ENCODE measurements around the gene FNBP1.

The FNBP1 gene

DNA sequence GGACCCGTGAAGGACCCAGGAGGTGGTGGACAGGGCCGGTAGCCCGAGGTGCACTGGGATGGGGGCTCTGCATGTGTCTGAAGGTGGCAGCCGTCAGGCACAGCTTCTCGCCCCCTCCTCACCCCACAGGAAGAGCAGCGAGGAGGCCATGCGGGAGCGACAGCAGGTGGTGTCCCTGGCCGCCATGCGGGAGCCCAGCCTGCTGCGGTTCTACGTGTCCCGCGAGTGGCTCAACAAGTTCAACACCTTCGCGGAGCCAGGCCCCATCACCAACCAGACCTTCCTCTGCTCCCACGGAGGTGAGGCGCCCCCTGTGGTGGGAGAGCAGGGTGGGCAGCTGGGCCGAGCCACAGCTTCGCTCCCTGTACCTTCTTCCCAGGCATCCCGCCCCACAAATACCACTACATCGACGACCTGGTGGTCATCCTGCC is 167.8 kb downstream of the FNBP1 start:
- H3K4me3 ChIP-seq (replicated peaks; ENCODE audit: low read depth, low read length): no peak overlapping the region
- no peak for DNase-seq (ENCODE audit: low read depth)
- TF ChIP-seq, protein P1, sequence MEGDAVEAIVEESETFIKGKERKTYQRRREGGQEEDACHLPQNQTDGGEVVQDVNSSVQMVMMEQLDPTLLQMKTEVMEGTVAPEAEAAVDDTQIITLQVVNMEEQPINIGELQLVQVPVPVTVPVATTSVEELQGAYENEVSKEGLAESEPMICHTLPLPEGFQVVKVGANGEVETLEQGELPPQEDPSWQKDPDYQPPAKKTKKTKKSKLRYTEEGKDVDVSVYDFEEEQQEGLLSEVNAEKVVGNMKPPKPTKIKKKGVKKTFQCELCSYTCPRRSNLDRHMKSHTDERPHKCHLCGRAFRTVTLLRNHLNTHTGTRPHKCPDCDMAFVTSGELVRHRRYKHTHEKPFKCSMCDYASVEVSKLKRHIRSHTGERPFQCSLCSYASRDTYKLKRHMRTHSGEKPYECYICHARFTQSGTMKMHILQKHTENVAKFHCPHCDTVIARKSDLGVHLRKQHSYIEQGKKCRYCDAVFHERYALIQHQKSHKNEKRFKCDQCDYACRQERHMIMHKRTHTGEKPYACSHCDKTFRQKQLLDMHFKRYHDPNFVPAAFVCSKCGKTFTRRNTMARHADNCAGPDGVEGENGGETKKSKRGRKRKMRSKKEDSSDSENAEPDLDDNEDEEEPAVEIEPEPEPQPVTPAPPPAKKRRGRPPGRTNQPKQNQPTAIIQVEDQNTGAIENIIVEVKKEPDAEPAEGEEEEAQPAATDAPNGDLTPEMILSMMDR (IDR thresholded peaks at IDR 0.05; ENCODE audit: low read length, missing control alignments): peak; percentile 11

DNA sequence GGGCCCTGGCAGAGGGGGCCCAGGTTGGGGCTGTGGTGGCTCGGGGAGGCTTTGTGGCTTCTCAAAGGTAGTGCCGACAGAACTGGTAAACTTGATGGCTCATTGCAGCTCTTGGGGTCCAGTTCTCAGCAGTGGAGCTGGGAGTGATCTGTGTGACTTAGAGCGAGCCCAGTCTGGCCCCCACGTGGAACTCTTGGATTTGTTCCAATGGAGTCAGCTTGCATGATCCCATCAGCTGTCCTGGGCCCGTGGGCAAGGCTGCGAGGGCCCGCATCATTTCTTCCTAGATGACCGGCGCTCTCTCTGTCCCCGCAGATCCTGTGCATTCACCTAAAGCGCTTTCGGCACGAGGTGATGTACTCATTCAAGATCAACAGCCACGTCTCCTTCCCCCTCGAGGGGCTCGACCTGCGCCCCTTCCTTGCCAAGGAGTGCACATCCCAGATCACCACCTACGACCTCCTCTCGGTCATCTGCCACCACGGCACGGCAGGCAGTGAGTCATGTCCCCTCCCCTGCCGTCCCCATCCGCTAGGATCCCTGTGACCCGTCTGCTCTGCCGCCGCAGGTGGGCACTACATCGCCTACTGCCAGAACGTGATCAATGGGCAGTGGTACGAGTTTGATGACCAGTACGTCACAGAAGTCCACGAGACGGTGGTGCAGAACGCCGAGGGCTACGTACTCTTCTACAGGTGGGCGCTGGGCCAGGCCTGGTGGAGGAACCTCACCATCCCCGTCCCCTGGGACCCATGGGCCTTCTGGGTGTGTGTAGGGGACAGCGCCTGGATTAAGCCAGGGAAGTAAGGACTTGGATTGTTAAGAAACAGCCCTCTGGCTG is 168.5 kb downstream of the FNBP1 start:
- TF ChIP-seq, protein P1 (IDR thresholded peaks at IDR 0.05; ENCODE audit: low read length, missing control alignments): no peak
- no peak for DNase-seq (ENCODE audit: low read depth)
- H3K4me3 ChIP-seq (replicated peaks; ENCODE audit: low read depth, low read length): no peak overlapping the region

DNA sequence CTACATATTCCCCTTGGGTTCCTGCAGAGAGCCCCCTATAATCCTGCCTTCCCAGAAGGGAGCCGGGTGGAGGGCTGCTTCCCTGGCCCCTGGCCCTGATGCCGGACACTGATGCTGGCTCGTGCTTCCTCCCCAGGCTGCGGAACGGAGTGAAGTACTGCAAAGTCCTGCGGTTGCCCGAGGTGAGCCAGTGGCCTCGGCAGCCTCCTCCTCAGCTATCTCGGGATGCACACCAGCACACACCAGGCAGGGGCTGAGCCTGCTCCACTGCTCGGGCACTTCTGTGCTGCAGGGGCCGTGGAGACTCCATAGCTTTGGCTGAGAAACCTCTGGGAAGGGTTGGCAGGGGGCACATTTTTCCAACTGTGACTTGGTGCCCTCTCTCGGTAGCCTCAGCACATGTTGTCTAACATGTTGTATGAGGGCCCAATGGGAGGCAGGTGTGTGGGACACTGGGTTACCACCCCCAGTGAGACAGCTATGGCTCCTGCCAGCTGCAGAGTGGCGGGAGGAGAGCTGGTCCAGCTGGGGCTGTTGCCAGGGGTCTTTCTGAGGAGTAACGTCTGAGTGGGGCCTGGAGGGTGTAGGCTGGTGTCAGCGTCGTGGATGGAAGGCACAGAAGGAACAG is 169.3 kb downstream of the FNBP1 start:
- TF ChIP-seq, protein P1 (IDR thresholded peaks at IDR 0.05; ENCODE audit: low read length, missing control alignments): no peak
- H3K4me3 ChIP-seq (replicated peaks; ENCODE audit: low read depth, low read length): no peak overlapping the region
- DNase-seq (ENCODE audit: low read depth): no peak

DNA sequence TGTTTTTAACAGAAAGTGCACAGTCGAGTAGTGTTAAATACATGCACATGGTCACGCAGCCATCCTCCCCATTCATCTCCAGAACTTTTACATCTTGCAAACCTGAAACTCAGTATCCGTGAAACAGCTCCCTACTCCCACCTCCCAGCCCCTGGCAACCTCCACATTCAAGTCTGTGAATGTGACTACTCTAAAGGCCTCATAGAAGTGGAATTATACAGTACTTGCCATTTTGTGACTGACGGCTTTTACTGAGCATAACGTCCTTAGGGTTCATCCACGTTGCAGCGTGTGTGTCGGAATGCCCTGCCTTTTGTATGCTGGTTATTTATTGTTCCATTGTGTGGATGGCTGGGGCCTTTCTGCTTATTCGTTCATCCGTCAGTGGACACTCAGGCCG is 171.9 kb downstream of the FNBP1 start:
- TF ChIP-seq, protein P1 (IDR thresholded peaks at IDR 0.05; ENCODE audit: low read length, missing control alignments): no peak
- DNase-seq (ENCODE audit: low read depth): no peak
- H3K4me3 ChIP-seq (replicated peaks; ENCODE audit: low read depth, low read length): no peak overlapping the region

DNA sequence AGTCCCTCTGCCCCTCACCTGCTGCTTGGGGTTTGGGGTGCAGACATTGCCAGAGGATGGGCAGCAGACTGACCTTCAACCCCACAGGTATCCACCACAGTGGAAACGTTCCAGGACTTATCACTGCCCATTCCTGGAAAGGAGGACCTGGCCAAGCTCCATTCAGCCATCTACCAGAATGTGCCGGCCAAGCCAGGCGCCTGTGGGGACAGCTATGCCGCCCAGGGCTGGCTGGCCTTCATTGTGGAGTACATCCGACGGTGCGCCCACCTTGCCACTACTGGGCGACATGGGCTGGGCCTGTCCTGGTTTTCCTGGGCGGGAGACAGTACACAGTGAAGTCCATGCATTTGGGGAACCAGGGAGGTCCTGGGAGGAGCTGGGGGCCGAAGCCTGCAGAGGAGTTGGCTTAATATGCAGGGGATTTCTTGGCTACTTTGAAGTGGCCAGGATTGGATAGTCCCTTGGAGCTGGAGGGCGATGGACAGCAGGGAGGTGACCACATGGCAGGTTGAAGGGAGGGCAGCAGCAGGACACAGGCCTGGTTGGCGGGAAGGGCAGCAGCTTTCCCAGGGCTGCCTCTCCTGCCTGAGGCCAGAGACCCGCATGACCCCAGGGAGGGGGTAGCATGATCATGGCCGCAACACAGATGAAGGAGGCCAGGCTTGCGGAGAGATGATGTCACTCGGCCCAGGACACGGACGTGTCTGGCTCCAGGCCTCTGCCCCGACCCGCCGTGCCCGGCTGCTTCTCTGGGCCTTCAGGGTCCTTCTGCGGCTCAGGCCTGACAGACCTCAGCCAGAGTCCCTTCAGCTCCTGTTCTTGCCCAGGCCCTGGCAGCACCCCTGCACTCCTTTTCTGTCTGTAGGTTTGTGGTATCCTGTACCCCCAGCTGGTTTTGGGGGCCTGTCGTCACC is 173.1 kb downstream of the FNBP1 start:
- no peak overlapping the region for H3K4me3 ChIP-seq (replicated peaks; ENCODE audit: low read depth, low read length)
- TF ChIP-seq, protein P1 (IDR thresholded peaks at IDR 0.05; ENCODE audit: low read length, missing control alignments): no peak
- no peak for DNase-seq (ENCODE audit: low read depth)

DNA sequence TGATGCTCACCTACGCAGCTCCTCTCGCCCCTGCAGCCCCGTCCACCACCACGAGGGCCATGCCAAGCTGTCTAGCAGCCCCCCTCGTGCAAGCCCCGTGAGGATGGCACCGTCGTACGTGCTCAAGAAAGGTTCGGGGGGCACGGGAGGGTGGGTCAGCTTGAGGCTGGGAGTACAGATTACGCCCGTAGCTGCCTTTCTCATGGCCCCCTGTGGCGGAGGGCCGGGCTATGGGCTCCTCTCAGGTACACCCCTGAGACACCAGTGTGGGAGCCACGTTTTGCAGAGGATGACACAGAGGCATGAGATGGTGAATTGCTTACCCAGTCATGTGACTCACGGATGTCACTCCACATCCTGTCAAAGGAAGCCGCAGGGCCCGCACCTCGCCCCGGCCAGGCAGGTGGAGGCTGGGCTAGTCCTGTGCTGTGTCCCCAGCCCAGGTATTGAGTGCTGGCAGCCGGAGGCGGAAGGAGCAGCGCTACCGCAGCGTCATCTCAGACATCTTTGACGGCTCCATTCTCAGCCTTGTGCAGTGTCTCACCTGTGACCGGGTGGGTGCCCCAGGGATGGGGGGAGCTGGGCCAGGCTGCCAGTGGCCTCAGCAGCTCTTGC is 174.0 kb downstream of the FNBP1 start:
- TF ChIP-seq, protein P1 (IDR thresholded peaks at IDR 0.05; ENCODE audit: low read length, missing control alignments): no peak
- H3K4me3 ChIP-seq (replicated peaks; ENCODE audit: low read depth, low read length): no peak overlapping the region
- no peak for DNase-seq (ENCODE audit: low read depth)
